CD4-positive, alpha-beta T cell treated with Interleukin-21 for 1 hour (primary cell): ENCODE data around the gene AGAP3.

Source experiments
- DNase-seq: peaks from one replicate; pipeline ENCODE4 v3.0.0-alpha.2; 2020

AGAP3 gene

GRCh38 chr7:151088019-151088855 is 2.0 kb downstream of the AGAP3 start:
- no peak for DNase-seq

DNA sequence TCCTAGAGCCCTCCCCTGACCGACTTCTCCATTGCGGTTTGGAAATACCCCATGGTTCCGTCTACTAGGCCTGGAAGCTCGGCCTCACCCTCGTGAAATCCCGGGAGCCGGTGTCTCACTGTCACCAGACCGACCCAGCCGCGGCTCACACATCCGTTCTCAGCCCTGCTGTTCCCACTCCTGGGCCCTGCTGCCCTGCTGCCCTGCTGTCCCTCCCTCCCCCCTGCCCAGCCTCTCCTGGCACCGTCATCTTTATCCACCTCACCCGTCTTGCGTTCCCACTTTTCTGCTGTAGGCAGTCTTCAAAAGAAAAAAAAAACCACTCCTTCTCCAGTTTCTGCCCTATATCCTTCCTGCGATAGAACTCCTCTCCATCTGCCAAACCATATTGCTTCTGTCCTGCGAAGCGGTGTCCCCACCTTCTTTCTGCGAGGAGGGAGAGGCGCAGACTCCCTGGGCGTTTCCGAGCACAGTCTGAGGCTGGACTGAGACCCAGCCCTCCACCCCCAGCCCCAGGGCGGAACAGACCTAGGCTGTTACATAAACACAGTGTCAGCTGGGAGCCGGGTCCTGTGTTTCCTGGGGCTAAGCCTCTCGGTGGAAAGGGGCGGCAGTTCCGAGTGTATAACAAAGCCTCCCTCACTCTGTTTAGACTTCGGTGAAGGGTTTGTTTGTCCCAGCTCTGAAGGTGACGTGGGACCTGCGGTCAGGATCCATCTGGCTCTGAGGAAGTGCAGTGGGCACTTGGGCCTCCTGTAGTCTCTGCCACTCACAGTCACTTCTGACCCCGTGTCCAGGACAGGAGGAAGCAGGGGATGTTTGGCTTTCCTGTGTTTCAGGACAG is 2.8 kb downstream of the AGAP3 start:
- peak; percentile 39 for DNase-seq

DNA sequence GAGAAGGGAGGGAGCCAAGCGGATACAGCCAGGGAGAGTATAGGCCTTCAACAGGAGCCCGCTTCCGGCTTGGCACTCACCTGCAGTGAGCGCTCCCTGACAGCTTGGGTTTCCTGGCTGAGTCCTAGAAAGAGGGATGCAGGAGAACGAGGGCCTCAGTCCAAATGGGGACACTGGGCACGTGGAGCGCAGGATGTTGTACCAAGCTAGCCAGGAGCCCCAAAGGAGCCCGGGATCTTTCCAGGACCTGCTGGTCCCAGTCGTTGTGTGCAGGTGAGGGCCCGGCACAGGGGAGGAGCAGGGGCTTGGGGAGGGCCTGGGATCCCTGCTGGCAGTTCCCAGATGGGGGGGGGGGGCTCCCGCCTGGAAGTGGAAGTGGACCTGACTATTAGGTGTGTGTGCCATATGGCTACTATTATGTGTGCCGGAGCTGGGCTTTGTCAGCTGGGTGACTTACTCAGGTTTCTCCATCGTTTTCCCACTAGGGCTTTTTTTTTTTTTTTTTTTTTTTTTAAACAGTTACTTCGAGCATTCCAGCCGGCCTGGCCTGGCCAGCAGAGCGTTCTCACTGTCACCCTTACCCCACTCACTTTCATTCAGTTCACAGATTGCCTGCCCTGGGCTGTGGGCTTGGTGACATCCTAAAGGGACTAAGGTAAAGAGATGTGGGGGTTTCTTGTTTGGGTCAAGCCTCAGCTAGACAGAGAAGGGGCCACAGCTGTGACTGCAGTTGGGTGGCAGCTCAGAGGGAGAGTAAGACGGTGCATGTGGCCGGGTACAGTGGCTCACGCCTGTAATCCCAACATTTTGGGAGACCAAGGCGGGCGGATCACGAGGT is 3.8 kb downstream of the AGAP3 start:
- no peak for DNase-seq

GRCh38 chr7:151091003-151091402 is 4.7 kb downstream of the AGAP3 start:
- no peak for DNase-seq

GRCh38 chr7:151091431-151091830 is 5.2 kb downstream of the AGAP3 start:
- no peak for DNase-seq

DNA sequence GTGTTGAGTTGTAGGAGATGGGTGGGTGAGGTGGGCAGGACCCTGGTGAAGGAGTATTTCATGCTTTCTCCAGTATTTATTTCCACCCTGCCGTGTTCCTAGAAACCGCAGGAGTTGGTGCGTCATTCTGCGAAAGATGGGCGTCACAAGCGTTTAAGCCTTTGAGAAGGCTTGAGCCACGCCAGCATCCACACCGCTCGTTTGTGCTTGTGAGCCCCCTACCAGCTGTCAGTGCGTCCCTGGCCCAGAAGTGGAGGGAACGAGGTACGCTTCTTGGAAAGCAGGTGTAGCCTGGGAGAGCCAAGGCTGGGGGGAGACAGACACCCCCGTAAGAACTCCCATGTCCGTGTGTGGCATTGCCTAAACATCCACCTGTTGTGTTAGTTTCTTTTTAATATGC is 5.7 kb downstream of the AGAP3 start:
- no peak for DNase-seq

GRCh38 chr7:151093748-151094147 is 7.5 kb downstream of the AGAP3 start:
- DNase-seq: no peak

GRCh38 chr7:151094675-151095074 is 8.4 kb downstream of the AGAP3 start:
- no peak for DNase-seq

GRCh38 chr7:151095123-151095797 is 9.0 kb downstream of the AGAP3 start:
- no peak for DNase-seq

DNA sequence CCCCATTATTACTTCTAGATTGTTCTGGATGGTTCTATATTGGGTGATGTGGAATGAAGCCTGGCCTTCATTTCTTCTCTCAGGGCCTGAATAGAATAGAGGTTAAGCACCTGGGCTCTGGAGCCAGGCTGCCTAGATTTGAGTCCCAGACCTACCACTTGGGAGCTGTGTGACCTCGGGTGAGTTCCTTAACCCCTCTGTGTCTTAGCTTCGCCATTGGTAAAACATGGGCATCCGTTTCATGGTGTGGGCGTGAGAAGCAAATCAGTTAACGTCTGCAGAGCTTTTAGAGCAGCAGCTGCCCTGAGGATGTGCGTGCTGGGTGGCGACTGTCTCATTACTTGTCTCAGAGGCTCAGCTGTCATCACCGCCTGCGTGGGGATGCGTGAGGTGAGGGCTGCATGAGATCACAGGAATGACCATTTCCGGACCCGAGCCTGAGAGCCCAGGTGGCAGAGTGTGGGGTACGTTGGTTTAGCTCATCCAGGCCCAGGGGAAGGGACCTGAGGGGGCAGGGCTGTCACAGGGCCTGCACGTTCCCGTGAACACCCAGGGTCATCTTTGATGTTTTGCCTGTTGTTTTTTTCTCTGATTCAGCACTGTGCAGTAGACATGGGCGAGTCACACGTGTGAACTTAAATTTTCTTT is 9.7 kb downstream of the AGAP3 start:
- no peak for DNase-seq

DNA sequence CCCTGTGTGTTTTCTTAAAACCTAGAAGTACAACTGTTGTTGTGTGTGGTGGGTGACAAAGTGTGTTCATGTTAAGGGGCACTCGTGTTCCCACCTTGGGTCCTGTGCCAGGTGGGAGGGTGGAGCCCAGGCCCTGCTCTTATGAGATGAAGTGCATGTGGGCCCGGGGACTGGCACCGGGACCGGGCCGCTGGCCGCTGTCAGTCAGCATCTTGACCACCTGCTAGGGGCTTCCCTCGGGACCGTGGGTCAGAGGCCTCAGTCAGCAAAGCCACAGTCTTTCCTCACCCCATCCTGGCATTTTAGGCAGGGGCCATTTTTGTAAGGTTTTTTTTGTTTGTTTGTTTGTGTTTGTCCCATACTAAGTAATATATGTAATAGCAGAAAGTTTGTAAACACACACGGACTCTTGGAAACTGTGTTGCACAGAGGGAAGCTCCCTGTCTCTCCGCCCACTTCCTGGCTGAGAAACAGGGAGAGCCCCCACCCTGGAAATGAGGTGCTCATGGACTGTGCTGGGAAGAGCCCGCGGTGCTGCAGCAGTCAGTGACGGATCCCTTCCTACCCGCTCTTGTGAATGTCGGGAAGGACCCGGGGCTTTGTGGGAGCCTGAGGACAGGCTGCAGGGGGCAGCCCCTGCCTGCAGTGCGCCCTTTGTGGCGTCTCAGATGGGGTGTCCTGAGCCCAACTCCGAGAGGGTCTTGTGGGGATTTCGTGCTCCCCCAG is 13.4 kb downstream of the AGAP3 start:
- no peak for DNase-seq

GRCh38 chr7:151100921-151101320 is 14.6 kb downstream of the AGAP3 start:
- no peak for DNase-seq

- DNase-seq: no peak
Observed at GRCh38 chr7:151101621-151102396, 15.5 kb downstream of the AGAP3 start.

DNA sequence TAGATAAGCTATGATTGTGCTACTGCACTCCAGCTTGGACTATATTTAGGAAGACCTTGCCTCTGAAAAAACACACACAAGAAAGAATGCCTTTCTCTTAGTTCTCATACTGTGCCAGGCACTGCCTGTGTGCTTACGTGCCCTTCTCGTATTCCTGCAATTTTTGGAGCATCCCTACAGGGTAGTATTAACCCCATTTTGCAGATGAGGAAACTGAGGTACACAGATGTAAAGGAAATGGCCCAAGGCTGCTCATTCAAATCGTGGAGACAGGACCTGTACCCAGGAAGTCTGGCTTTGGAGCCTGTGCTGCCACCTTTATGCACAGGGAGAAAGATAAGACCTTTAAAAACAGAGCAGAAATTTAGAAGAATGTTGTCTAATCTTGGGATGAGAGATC is 16.7 kb downstream of the AGAP3 start:
- no peak for DNase-seq

DNA sequence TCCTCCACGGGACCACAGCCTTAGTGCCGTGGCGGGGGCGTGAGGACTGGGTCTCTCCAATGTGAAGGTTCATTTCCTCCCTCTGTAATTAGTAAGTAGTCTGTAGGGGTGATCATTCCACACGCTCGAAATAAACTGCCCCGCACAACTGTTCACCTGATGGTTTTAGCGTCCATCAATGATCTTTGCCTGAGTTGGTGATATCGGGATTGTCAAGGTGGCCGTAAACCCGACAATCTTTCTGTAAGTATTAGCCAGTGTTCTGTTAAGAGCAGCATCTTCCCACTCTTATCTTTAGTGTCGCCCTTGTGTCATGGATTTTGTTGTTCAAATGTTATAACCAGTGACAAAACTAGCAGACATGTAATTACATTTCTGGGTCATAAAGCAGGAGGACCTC is 17.7 kb downstream of the AGAP3 start:
- DNase-seq: no peak

GRCh38 chr7:151104411-151105235 is 18.3 kb downstream of the AGAP3 start:
- DNase-seq: no peak

GRCh38 chr7:151107882-151108281 is 21.6 kb downstream of the AGAP3 start:
- no peak for DNase-seq

DNA sequence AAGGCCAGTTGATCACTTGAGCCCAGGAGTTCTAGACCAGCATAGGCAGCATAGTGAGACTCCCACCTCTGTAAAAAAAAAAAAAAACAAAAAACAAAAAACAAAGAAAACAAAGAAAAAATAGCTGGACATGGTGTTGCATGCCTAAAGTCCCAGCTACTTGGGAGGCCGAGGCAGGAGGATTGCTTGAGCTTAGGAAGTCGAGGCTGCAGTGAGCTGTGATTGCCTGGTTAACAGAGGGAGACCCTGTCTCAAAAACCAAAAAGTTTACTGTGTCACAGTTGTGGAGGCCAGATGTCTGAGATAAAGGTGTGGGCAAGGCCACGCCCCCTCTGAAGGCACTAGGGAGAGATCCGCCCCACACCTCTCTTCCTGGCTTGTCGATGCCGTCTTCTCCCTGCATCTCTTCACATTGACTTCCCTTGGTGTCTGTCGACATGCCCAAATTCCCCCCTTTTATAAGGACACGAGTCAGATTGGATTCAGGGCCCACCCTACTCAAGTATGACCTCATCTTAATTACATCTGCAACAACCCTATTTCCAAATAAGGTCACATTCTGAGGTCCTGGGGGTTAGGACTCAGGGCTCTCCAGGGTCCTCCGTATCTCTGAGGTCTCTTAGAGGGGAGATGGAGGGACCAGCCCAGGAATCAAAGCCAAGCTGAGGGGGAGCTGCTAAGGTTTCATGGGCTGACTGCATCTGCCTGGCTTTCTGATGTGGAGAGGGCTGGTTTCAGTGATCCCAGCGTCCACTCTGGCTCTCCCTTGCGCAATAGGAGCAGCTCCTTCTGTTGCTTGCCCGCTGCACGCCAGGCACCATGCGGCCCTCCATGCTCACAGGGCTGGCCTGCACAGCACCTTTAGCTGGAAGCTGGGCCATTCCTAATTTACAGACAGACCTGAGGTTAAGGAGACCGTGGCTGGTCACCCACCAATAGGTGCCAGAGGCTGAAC is 23.1 kb downstream of the AGAP3 start:
- no peak for DNase-seq
